Uterus (tissue), 2 donors: ENCODE results near the gene PCTP.

Experiments
- POLR2A ChIP-seq, 2 donors: fragments of 450-650 bp; IDR thresholded peaks; one replicate each; pipeline ENCODE4 v1.6.1; 2016; ENCODE audit warnings: antibody characterized with exemption in 2 of 2, mild to moderate bottlenecking in 1 of 2, moderate library complexity in 1 of 2
- TF ChIP-seq, protein P1 (sequence below), 4 experiments: fragments of 200-600 bp in 2 of 4; fragments of 450-650 bp in 2 of 4; sonication (generic) in 2 of 4; IDR thresholded peaks; one replicate each; pipeline ENCODE4 v1.5.1; 2016 to 2019; ENCODE audit warnings: antibody characterized with exemption in 4 of 4, mild to moderate bottlenecking in 2 of 4, moderate library complexity in 1 of 4

DNA sequence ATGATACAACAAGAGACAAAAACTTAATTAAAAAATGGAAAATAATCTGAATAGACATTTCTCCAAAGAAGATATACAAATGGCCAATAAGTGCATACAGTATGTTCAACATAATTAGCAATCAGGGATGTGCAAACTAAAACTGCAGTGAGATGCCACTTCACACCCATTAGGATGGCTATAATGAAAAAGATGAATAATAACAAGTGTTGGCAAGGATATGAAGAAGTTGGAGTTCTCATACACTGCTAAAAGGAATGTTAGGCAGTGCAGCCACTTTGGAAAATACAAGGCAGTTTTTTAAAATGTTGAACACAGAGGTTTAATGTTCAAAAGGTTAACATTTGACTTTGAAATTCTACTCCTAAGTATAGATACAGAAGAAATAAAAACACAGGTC is 69.8 kb downstream of the PCTP start:
- no peak for TF ChIP-seq POLR2A (IDR thresholded peaks at IDR 0.05)
- TF ChIP-seq, protein P1, sequence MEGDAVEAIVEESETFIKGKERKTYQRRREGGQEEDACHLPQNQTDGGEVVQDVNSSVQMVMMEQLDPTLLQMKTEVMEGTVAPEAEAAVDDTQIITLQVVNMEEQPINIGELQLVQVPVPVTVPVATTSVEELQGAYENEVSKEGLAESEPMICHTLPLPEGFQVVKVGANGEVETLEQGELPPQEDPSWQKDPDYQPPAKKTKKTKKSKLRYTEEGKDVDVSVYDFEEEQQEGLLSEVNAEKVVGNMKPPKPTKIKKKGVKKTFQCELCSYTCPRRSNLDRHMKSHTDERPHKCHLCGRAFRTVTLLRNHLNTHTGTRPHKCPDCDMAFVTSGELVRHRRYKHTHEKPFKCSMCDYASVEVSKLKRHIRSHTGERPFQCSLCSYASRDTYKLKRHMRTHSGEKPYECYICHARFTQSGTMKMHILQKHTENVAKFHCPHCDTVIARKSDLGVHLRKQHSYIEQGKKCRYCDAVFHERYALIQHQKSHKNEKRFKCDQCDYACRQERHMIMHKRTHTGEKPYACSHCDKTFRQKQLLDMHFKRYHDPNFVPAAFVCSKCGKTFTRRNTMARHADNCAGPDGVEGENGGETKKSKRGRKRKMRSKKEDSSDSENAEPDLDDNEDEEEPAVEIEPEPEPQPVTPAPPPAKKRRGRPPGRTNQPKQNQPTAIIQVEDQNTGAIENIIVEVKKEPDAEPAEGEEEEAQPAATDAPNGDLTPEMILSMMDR (IDR thresholded peaks at IDR 0.05): no peak
